Transverse colon (tissue), 4 donors: ENCODE measurements around the gene CLN6. TPM values are rescaled to one million over a fixed set of nuclear protein-coding genes. Genes with fewer than 3 reads are reported as not detected.
A peak's percentile ranks its signal among the peaks of the same experiment; 100 is the strongest.
"Not testable (repeated sequence)": the region's sequence is repeated elsewhere in the genome, so short reads cannot be mapped to it uniquely, and the experiment has no call there.

Source experiments
- DNase-seq: peaks from one replicate; pipeline ENCODE4 v3.0.0-alpha.2; 2019
- H3K27ac ChIP-seq, 4 donors: fragments of 200-600 bp; sonication (generic); 2 replicates each; pipeline ENCODE4 v1.5.1; 2016 to 2018; ENCODE audit warnings: inconsistent platforms in 4 of 4
- H3K27me3 ChIP-seq: fragments of 200-600 bp; sonication (generic); 2 replicates; pipeline ENCODE4 v1.5.1; 2017; ENCODE audit warnings: inconsistent platforms
- H3K36me3 ChIP-seq, 4 donors: fragments of 200-600 bp; sonication (generic); 2 replicates each; pipeline ENCODE4 v1.5.1; 2017 to 2019; ENCODE audit warnings: inconsistent platforms in 4 of 4
- H3K4me1 ChIP-seq, 4 donors: fragments of 200-600 bp; sonication (generic); 2 replicates each; pipeline ENCODE4 v1.5.1; 2017 to 2020; ENCODE audit warnings: inconsistent platforms in 4 of 4
- H3K4me3 ChIP-seq, 4 donors: fragments of 200-600 bp; sonication (generic); 1 replicate in 1 of 4; 2 replicates in 3 of 4; pipeline versions ENCODE4 v1.5.1 to v1.6.1; 2017 to 2019; ENCODE audit warnings: inconsistent platforms in 4 of 4
- H3K9me3 ChIP-seq, 2 donors: fragments of 200-600 bp; sonication (generic); 2 replicates each; pipeline ENCODE4 v1.5.1; 2017 to 2019; ENCODE audit warnings: inconsistent platforms in 2 of 2
- CTCF ChIP-seq, 5 experiments: fragments of 200-600 bp in 3 of 5; fragments of 450-650 bp in 2 of 5; sonication (generic) in 3 of 5; IDR thresholded peaks; 1 replicate in 2 of 5; 2 replicates in 3 of 5; pipeline ENCODE4 v1.5.1; 2016 to 2017; ENCODE audit warnings: antibody characterized with exemption in 5 of 5, inconsistent platforms in 3 of 5, mild to moderate bottlenecking in 2 of 5, moderate library complexity in 1 of 5
- EP300 ChIP-seq: sonication (generic); formaldehyde crosslinking; IDR thresholded peaks from one replicate; pipeline ENCODE4 v1.6.1; 2017; ENCODE audit warnings: antibody characterized with exemption, low read depth
- POLR2A ChIP-seq: fragments of 450-650 bp; IDR thresholded peaks from one replicate; pipeline ENCODE4 v1.6.1; 2016; ENCODE audit warnings: antibody characterized with exemption, mild to moderate bottlenecking, moderate library complexity
- POLR2AphosphoS5 ChIP-seq, 3 donors: sonication (generic); formaldehyde crosslinking; IDR thresholded peaks; one replicate each; pipeline ENCODE4 v1.6.1; 2016; ENCODE audit warnings: antibody characterized with exemption in 3 of 3
- whole genome bisulfite sequencing, 2 donors: methylation state at CpG; one replicate each; pipeline ENCODE4 v1.1.5; 2018; ENCODE audit warnings: low coverage in 1 of 2; 5-methylcytosine and 5-hydroxymethylcytosine counted together
- in situ Hi-C, 4 donors: fragments of 200-750 bp; cut with MboI; loops; one replicate each; pipeline versions ENCODE4 v1.15.0 to v1.15.1; 2017; ENCODE audit warnings: low sequenced_read_pairs in 3 of 4, low pct_ligation_motif_present in 1 of 4, low pct_unique_long_range_greater_than_20kb in 1 of 4
- intact Hi-C: fragments of 100-400 bp; cut with DNase I; formaldehyde crosslinking; loops from one replicate; pipeline ENCODE4 v1.15.1; 2023; ENCODE audit warnings: low total_unique reads
- total RNA-seq, 4 donors: library from RNA; depleted of rRNA; stranded (reverse); fragments of >200 nt; gene quantifications; one replicate each; pipeline ENCODE4 v1.1.0, GENCODE V29; 2016

Gene CLN6
- total RNA-seq, 4 donors from 2014 or later, result 13.8 to 28.1 (median 18.2) TPM

GRCh38 chr15:68203486-68203885, 26.0 kb downstream of the CLN6 start:
- Histone ChIP-seq H3K4me3 (peak overlapping the region in 3 of 4 donors; percentile 33 to 61 (median 47)), H3K27me3 (no peaks in the 10 kb centered on the region), H3K27ac (peak overlapping the region in 3 of 4 donors; percentile 87 to 90 (median 89)), H3K4me1 (peaks cover 12 to 66% (median 46%) of the 10 kb centered on the region in 4 donors), H3K36me3 (no peaks in the 10 kb centered on the region), H3K9me3 (no peaks in the 10 kb centered on the region)
- 79% methylated on average over 5 of the region's 5 CpGs; no CpG with 5 or more reads in 1 of the 2 donors for WGBS, 2 donors
- DNase-seq, result no peak
- in situ Hi-C loops, result no loop called here
- intact Hi-C loops, result no loop called here
- no peak for TF ChIP-seq CTCF (IDR thresholded peaks at IDR 0.05)
- TF ChIP-seq EP300, result no peak
- TF ChIP-seq POLR2AphosphoS5 (IDR thresholded peaks at IDR 0.05), result no peak
- no peak for TF ChIP-seq POLR2A

- H3K36me3 ChIP-seq, H3K27ac ChIP-seq, DNase-seq, H3K27me3 ChIP-seq, in situ Hi-C loops, H3K9me3 ChIP-seq, intact Hi-C loops: not testable (repeated sequence)
- Histone ChIP-seq H3K4me3 (peak overlapping the region in 1 of 4 donors; percentile 61), H3K4me1 (peaks cover 12 to 66% (median 46%) of the 10 kb centered on the region in 4 donors)
- WGBS, 2 donors, result 89 to 100% methylated on average over 3 to 7 of the region's 7 CpGs
These were observed 26.5 kb downstream of the CLN6 start for GRCh38 chr15:68202994-68203393.

GRCh38 chr15:68201879-68202261, 27.7 kb downstream of the CLN6 start:
- H3K9me3 ChIP-seq, result no peaks in the 10 kb centered on the region
- H3K4me1 ChIP-seq, result peaks cover 12 to 66% (median 46%) of the 10 kb centered on the region in 4 donors
- no peak overlapping the region for H3K27ac ChIP-seq
- DNase-seq, result no peak
- H3K4me3 ChIP-seq, result no peak overlapping the region
- H3K27me3 ChIP-seq, result no peaks in the 10 kb centered on the region
- in situ Hi-C loops, result no loop called here
- WGBS, 2 donors, result 41 to 57% methylated on average over 1 to 3 of the region's 3 CpGs
- intact Hi-C loops, result no loop called here
- H3K36me3 ChIP-seq, result no peaks in the 10 kb centered on the region
- TF ChIP-seq POLR2A, result no peak

- TF ChIP-seq POLR2AphosphoS5 (IDR thresholded peaks at IDR 0.05), result no peak
- TF ChIP-seq EP300, result no peak
- TF ChIP-seq POLR2A, result no peak
- no peak for TF ChIP-seq CTCF (IDR thresholded peaks at IDR 0.05)
- in situ Hi-C loops, result no loop called here
- DNase-seq, result no peak
- intact Hi-C loops, result no loop called here
- H3K4me1 ChIP-seq, result peaks cover 12 to 62% (median 43%) of the 10 kb centered on the region in 4 donors
- WGBS, 2 donors, result 89 to 100% methylated on average over 3 to 7 of the region's 7 CpGs
- no peaks in the 10 kb centered on the region for H3K36me3 ChIP-seq
- no peak overlapping the region for H3K27ac ChIP-seq
- no peaks in the 10 kb centered on the region for H3K27me3 ChIP-seq
- no peaks in the 10 kb centered on the region for H3K9me3 ChIP-seq
- H3K4me3 ChIP-seq, result no peak overlapping the region
These were observed 28.2 kb downstream of the CLN6 start for GRCh38 chr15:68201153-68201878.

- in situ Hi-C loops (no loop called here), intact Hi-C loops (no loop called here)
- TF ChIP-seq CTCF (IDR thresholded peaks at IDR 0.05) (no peak), POLR2A (no peak), EP300 (no peak), POLR2AphosphoS5 (IDR thresholded peaks at IDR 0.05) (no peak)
- Histone ChIP-seq H3K36me3 (no peaks in the 10 kb centered on the region), H3K27me3 (no peaks in the 10 kb centered on the region), H3K9me3 (no peaks in the 10 kb centered on the region), H3K27ac (no peak overlapping the region), H3K4me1 (peaks cover 12 to 52% (median 34%) of the 10 kb centered on the region in 4 donors), H3K4me3 (no peak overlapping the region)
- 80% methylated on average over 6 of the region's 16 CpGs; no CpG with 5 or more reads in 1 of the 2 donors for WGBS, 2 donors
- DNase-seq, result no peak
These were observed 29.3 kb downstream of the CLN6 start for GRCh38 chr15:68200016-68200861.
